H9 (cell line): ENCODE results near the gene ZSWIM5. TPM values are rescaled to one million over a fixed set of nuclear protein-coding genes. Genes with fewer than 3 reads are reported as not detected.

Source experiments
- DNase-seq: peaks from one replicate; pipeline ENCODE4 v3.0.0-alpha.2; 2017
- H2AFZ ChIP-seq: one replicate; pipeline ENCODE4 v1.6.1; 2013; ENCODE audit warnings: mild to moderate bottlenecking, low read length, control low read depth, moderate library complexity
- H2AK5ac ChIP-seq: 2 replicates; pipeline ENCODE4 v1.6.1; 2013; ENCODE audit warnings: low read length, control low read depth, mixed read lengths; ENCODE audit not compliant: insufficient read length
- H2BK120ac ChIP-seq: one replicate; pipeline ENCODE4 v1.6.1; 2013; ENCODE audit warnings: low read depth, mild to moderate bottlenecking, low read length, control low read depth, inconsistent platforms; ENCODE audit not compliant: poor library complexity, severe bottlenecking
- H2BK12ac ChIP-seq: 2 replicates; pipeline ENCODE4 v1.6.1; 2013; ENCODE audit warnings: low read length, control low read depth, mixed read lengths, low read depth; ENCODE audit not compliant: insufficient read length
- H2BK15ac ChIP-seq: 2 replicates; pipeline ENCODE4 v1.6.1; 2013; ENCODE audit warnings: low read depth, low read length, control low read depth
- H2BK20ac ChIP-seq: one replicate; pipeline ENCODE4 v1.6.1; 2013; ENCODE audit warnings: low read depth, mild to moderate bottlenecking, low read length, control low read depth, inconsistent platforms; ENCODE audit not compliant: poor library complexity, severe bottlenecking
- H2BK5ac ChIP-seq: 2 replicates; pipeline ENCODE4 v1.6.1; 2013; ENCODE audit warnings: low read length, control low read depth, mixed read lengths; ENCODE audit not compliant: insufficient read length
- H3K14ac ChIP-seq: 2 replicates; pipeline ENCODE4 v1.6.1; 2013; ENCODE audit warnings: low read length, control low read depth; ENCODE audit not compliant: insufficient read depth
- H3K18ac ChIP-seq: 2 replicates; pipeline ENCODE4 v1.6.1; 2013; ENCODE audit warnings: low read depth, mild to moderate bottlenecking, mixed read lengths, low read length, control low read depth; ENCODE audit not compliant: insufficient read length
- H3K23ac ChIP-seq: 2 replicates; pipeline ENCODE4 v1.6.1; 2013; ENCODE audit warnings: low read length, control low read depth, mixed read lengths, low read depth; ENCODE audit not compliant: insufficient read length
- H3K23me2 ChIP-seq: 2 replicates; pipeline ENCODE4 v1.6.1; 2013; ENCODE audit warnings: low read depth, mild to moderate bottlenecking, mixed read lengths, low read length, control low read depth; ENCODE audit not compliant: insufficient read length, poor library complexity, severe bottlenecking
- H3K27ac ChIP-seq: 2 replicates; pipeline ENCODE4 v1.5.1; 2013; ENCODE audit warnings: low read length, control low read depth, mixed read lengths, low read depth; ENCODE audit not compliant: insufficient read length
- H3K27me3 ChIP-seq: 2 replicates; pipeline ENCODE4 v1.6.1; 2013; ENCODE audit warnings: low read length, control low read depth, inconsistent platforms; ENCODE audit not compliant: insufficient read depth
- H3K4ac ChIP-seq: 2 replicates; pipeline ENCODE4 v1.6.1; 2013; ENCODE audit warnings: low read depth, mild to moderate bottlenecking, control low read depth, inconsistent platforms, low read length, moderate library complexity
- H3K4me1 ChIP-seq: 2 replicates; pipeline ENCODE4 v1.6.1; 2013; ENCODE audit warnings: low read length, control low read depth, inconsistent platforms; ENCODE audit not compliant: insufficient read depth
- H3K4me2 ChIP-seq: 2 replicates; pipeline ENCODE4 v1.6.1; 2013; ENCODE audit warnings: low read length, control low read depth, mixed read lengths; ENCODE audit not compliant: insufficient read length, insufficient read depth
- H3K56ac ChIP-seq: 2 replicates; pipeline ENCODE4 v1.6.1; 2013; ENCODE audit warnings: low read depth, mild to moderate bottlenecking, mixed read lengths, low read length, control low read depth; ENCODE audit not compliant: insufficient read length
- H3K79me1 ChIP-seq: 2 replicates; pipeline ENCODE4 v1.6.1; 2013; ENCODE audit warnings: low read depth, mild to moderate bottlenecking, moderate library complexity, low read length, control low read depth, inconsistent platforms; ENCODE audit not compliant: insufficient read depth, poor library complexity, severe bottlenecking
- H3K79me2 ChIP-seq: 2 replicates; pipeline ENCODE4 v1.6.1; 2013; ENCODE audit warnings: low read length, control low read depth, inconsistent platforms; ENCODE audit not compliant: insufficient read depth
- H3K9ac ChIP-seq: 2 replicates; pipeline ENCODE4 v1.6.1; 2013; ENCODE audit warnings: low read length, control low read depth, mixed read lengths; ENCODE audit not compliant: insufficient read length; ENCODE audit errors: extremely low read depth
- H3K9me3 ChIP-seq: one replicate; pipeline ENCODE4 v1.6.1; 2013; ENCODE audit warnings: low read depth, low read length, inconsistent platforms; ENCODE audit not compliant: control insufficient read depth
- H3T11ph ChIP-seq: one replicate; pipeline ENCODE4 v1.6.1; 2013; ENCODE audit warnings: mild to moderate bottlenecking, low read length, control low read depth, inconsistent platforms
- H4K20me1 ChIP-seq: one replicate; pipeline ENCODE4 v1.6.1; 2013; ENCODE audit not compliant: control insufficient read depth, insufficient read length, insufficient read depth
- H4K5ac ChIP-seq: 2 replicates; pipeline ENCODE4 v1.6.1; 2013; ENCODE audit warnings: low read depth, mild to moderate bottlenecking, mixed read lengths, low read length, control low read depth; ENCODE audit not compliant: insufficient read length
- H4K8ac ChIP-seq: replicated peaks from 2 replicates; pipeline ENCODE4 v1.6.1; 2013; ENCODE audit warnings: low read length, control low read depth, mixed read lengths, low read depth; ENCODE audit not compliant: insufficient read length
- H4K91ac ChIP-seq: 2 replicates; pipeline ENCODE4 v1.6.1; 2013; ENCODE audit warnings: low read depth, mild to moderate bottlenecking, moderate library complexity, mixed read lengths, low read length, control low read depth; ENCODE audit not compliant: insufficient read length
- H3K27ac Mint-ChIP-seq, 3 experiments: 2 replicates in 2 of 3; 3 replicates in 1 of 3; pipeline ENCODE4 v1.8.0; 2020 to 2021; ENCODE audit warnings: mixed read lengths in 3 of 3, mild to moderate bottlenecking in 1 of 3, moderate library complexity in 1 of 3
- H3K27me3 Mint-ChIP-seq: 2 replicates; pipeline ENCODE4 v1.8.0; 2021; ENCODE audit warnings: low read depth, mild to moderate bottlenecking, moderate library complexity, mixed read lengths
- H3K36me3 Mint-ChIP-seq, 3 experiments: 2 replicates in 2 of 3; 3 replicates in 1 of 3; pipeline ENCODE4 v1.8.0; 2020 to 2021; ENCODE audit warnings: low read depth in 3 of 3, mixed read lengths in 3 of 3; ENCODE audit not compliant: insufficient read depth in 1 of 3
- H3K4me1 Mint-ChIP-seq, 2 experiments: 2 replicates each; pipeline ENCODE4 v1.8.0; 2020; ENCODE audit warnings: mixed read lengths in 2 of 2
- H3K4me3 Mint-ChIP-seq, 2 experiments: 2 replicates in 1 of 2; 3 replicates in 1 of 2; pipeline ENCODE4 v1.8.0; 2020 to 2021; ENCODE audit warnings: mild to moderate bottlenecking in 2 of 2, mixed read lengths in 2 of 2, moderate library complexity in 1 of 2
- H3K9me3 Mint-ChIP-seq, 2 experiments: 2 replicates in 1 of 2; 3 replicates in 1 of 2; pipeline ENCODE4 v1.8.0; 2020; ENCODE audit warnings: mild to moderate bottlenecking in 2 of 2, mixed read lengths in 2 of 2, moderate library complexity in 1 of 2
- WGBS: extraction: QIAGEN DNeasy Blood & Tissue Kit; methylation state at CpG from one replicate; pipeline ENCODE4 v1.1.7; 2013; ENCODE audit warnings: missing lambda C conversion rate, low lambda C conversion rate, mixed read lengths; ENCODE audit not compliant: insufficient read length; ENCODE audit errors: extremely low coverage; 5-methylcytosine and 5-hydroxymethylcytosine counted together
- total RNA-seq: library from RNA; stranded (reverse); gene quantifications from 2 replicates; pipeline ENCODE4 v1.2.1, GENCODE V29; 2021
- TF ChIP-seq, protein P1 (sequence below): fragments of 200-600 bp; sonication (generic); conservative IDR thresholded peaks from 3 replicates; pipeline ENCODE4 v1.8.0; 2021; ENCODE audit warnings: antibody characterized with exemption, mild to moderate bottlenecking

The ZSWIM5 gene
- total RNA-seq, 1 experiment from 2014 or later, result 3.5 TPM

DNA sequence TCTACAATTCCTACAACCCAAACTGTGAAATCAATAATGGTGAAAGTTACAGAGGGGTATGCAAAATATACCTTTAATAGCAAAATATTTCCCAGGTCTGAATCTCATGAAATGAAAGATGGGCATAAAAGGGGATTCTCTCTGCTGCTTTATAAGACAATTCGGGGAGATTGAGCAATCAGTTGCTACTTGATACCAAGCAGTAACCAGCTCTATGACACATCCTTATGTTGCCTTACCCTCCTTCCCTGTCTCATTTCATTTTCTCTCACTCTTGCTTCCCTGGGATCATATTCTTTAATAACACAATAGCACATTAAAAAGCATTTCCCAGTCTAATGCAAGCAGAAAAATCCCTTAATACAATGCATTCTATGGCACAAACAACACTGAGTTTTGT, 29.0 kb downstream of the ZSWIM5 start:
- Histone ChIP-seq H3K27me3 (no peaks in the 10 kb centered on the region), H4K91ac (no peak overlapping the region), H3K9me3 (peaks cover 6% of the 10 kb centered on the region), H3K79me2 (no peaks in the 10 kb centered on the region), H2BK120ac (no peak overlapping the region), H3K23ac (no peak overlapping the region), H3K4ac (no peak overlapping the region), H2AFZ (no peak overlapping the region), H3K79me1 (no peaks in the 10 kb centered on the region), H3K14ac (no peak overlapping the region), H4K8ac (no peak overlapping the region), H2AK5ac (no peak overlapping the region), H2BK15ac (no peak overlapping the region), H4K20me1 (no peaks in the 10 kb centered on the region), H3K4me1 (no peaks in the 10 kb centered on the region; the same call in 1 of the 2 replicates), H3K4me2 (no peak overlapping the region), H2BK20ac (no peak overlapping the region), H2BK12ac (no peak overlapping the region), H3K27ac (no peak overlapping the region), H3K9ac (no peak overlapping the region), H2BK5ac (no peak overlapping the region), H4K5ac (no peak overlapping the region), H3K18ac (no peak overlapping the region), H3K23me2 (no peaks in the 10 kb centered on the region), H3K56ac (no peak overlapping the region), H3T11ph (no peak overlapping the region)
- no CpG with 5 or more reads among the region's 1 CpG for WGBS
- H3K27ac Mint-ChIP-seq, result no peak overlapping the region
- peaks cover 23 to 27% of the 10 kb centered on the region in 2 experiments for H3K9me3 Mint-ChIP-seq
- DNase-seq, result no peak
- TF ChIP-seq, protein P1, sequence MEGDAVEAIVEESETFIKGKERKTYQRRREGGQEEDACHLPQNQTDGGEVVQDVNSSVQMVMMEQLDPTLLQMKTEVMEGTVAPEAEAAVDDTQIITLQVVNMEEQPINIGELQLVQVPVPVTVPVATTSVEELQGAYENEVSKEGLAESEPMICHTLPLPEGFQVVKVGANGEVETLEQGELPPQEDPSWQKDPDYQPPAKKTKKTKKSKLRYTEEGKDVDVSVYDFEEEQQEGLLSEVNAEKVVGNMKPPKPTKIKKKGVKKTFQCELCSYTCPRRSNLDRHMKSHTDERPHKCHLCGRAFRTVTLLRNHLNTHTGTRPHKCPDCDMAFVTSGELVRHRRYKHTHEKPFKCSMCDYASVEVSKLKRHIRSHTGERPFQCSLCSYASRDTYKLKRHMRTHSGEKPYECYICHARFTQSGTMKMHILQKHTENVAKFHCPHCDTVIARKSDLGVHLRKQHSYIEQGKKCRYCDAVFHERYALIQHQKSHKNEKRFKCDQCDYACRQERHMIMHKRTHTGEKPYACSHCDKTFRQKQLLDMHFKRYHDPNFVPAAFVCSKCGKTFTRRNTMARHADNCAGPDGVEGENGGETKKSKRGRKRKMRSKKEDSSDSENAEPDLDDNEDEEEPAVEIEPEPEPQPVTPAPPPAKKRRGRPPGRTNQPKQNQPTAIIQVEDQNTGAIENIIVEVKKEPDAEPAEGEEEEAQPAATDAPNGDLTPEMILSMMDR, result no peak
- H3K27me3 Mint-ChIP-seq, result peaks cover 9% of the 10 kb centered on the region
- H3K4me3 Mint-ChIP-seq, result no peak overlapping the region
- peaks cover 0 to 3% of the 10 kb centered on the region in 2 experiments; a peak in 1 of 4 replicates for H3K4me1 Mint-ChIP-seq
- peaks cover 10 to 21% (median 14%) of the 10 kb centered on the region in 3 experiments for H3K36me3 Mint-ChIP-seq
